HEK293T (cell line): ENCODE measurements around the gene MEGF6.

Experiments
- FOXA1 ChIP-seq: fragments of 450-650 bp; IDR thresholded peaks from 2 replicates; pipeline ENCODE4 v1.6.1; 2016; ENCODE audit warnings: mild to moderate bottlenecking
- SP1 ChIP-seq: fragments of 450-650 bp; IDR thresholded peaks from 2 replicates; pipeline ENCODE4 v1.6.1; 2017
- SUZ12 ChIP-seq: fragments of 450-650 bp; IDR thresholded peaks from 2 replicates; pipeline ENCODE4 v1.6.1; 2016; ENCODE audit warnings: mild to moderate bottlenecking

DNA sequence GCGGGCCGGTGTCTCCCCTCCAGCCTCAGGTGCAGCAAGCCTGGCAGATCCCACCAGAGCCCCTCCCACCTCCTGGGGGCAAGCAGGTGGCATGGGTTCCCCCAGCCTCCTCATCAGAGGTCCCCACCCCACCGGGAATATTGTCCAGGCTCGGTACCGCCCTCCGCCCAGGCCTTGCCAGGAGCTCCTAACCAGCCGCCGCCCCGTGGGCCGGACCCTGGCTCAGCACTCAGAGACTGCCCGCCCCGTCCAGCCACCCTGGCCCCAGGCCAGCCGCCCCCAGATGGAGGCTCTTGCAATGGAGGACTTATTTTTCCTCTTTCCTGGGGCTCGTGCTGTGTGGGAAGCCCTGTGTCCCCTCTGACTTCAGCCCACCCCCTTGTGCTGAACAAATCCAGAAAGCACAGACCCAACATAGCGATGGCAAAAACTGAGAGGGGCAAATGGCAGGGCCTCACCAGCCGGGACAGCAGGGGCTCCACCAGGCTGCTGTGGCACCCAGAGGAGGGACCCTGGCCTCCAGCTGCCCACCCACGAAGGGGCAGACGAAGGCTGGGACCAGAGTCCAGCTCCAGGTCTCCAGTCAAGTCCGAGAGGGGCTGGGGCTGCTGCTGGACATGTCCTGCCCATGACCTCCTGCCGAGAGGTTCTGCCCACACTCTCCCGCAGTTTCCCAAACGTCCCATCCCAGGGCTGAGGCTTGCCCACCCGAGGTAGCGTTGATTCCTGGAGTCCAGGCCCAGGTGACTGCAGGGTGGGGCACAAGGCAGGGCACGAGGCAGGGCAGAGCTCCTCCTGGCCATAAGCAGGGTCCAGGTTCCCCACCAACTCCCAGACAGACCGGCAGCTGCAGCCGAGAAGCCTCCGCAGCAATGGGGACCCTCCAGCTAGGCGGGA is 7.5 kb downstream of the MEGF6 start:
- no peak for TF ChIP-seq SUZ12
- TF ChIP-seq SP1, result no peak
- no peak for TF ChIP-seq FOXA1
